K562 (cell line): Measurements from ENCODE around the gene GINS1. TPM values are rescaled to one million over a fixed set of nuclear protein-coding genes. Genes with fewer than 3 reads are reported as not detected.

Source experiments
- BRCA1 ChIP-seq, 2 experiments: fragments of 450-650 bp in 1 of 2; sonication (generic) in 1 of 2; formaldehyde crosslinking in 1 of 2; IDR thresholded peaks; 2 replicates each; pipeline versions ENCODE4 v1.5.0 to v1.6.1; 2017 to 2020; ENCODE audit warnings: mild to moderate bottlenecking in 1 of 2, missing genetic modification reagents in 1 of 2
- CGGBP1 ChIP-seq: fragments of 250-450 bp; sonication (Bioruptor Pico); IDR thresholded peaks from 2 replicates; pipeline ENCODE4 v1.9.0; 2021; ENCODE audit warnings: mild to moderate bottlenecking
- ELF2 ChIP-seq: fragments of 250-450 bp; sonication (Bioruptor Pico); IDR thresholded peaks from 2 replicates; pipeline ENCODE4 v1.5.0; 2021; ENCODE audit warnings: mild to moderate bottlenecking
- EP400 ChIP-seq: fragments of 450-650 bp; IDR thresholded peaks from 2 replicates; pipeline ENCODE4 v1.6.1; 2017; ENCODE audit warnings: antibody characterized with exemption, mild to moderate bottlenecking, moderate library complexity
- ESRRB ChIP-seq: fragments of 250-450 bp; sonication (Bioruptor Pico); IDR thresholded peaks from 2 replicates; pipeline ENCODE4 v1.5.0; 2020; ENCODE audit warnings: mild to moderate bottlenecking, moderate library complexity, borderline replicate concordance
- GATA2 ChIP-seq: sonication (generic); formaldehyde crosslinking; IDR thresholded peaks from 2 replicates; pipeline ENCODE4 v1.4.0; 2020; ENCODE audit warnings: mild to moderate bottlenecking, missing genetic modification reagents
- HDAC3 ChIP-seq: fragments of 450-650 bp; IDR thresholded peaks from 2 replicates; pipeline ENCODE4 v1.6.1; 2018; ENCODE audit warnings: borderline replicate concordance, mild to moderate bottlenecking, moderate library complexity; ENCODE audit not compliant: partially characterized antibody
- MCM3 ChIP-seq: fragments of 450-650 bp; IDR thresholded peaks from 2 replicates; pipeline ENCODE4 v1.6.1; 2016
- PBX2 ChIP-seq, 2 experiments: IDR thresholded peaks in 1 of 2; conservative IDR thresholded peaks in 1 of 2; 2 replicates each; pipeline ENCODE4 v1.6.1; 2016; ENCODE audit warnings: low read depth in 2 of 2, mild to moderate bottlenecking in 1 of 2, missing compliant biosample characterization in 1 of 2, missing genetic modification characterization in 1 of 2, moderate library complexity in 1 of 2
- PHF20 ChIP-seq: fragments of 450-650 bp; IDR thresholded peaks from 2 replicates; pipeline ENCODE4 v1.6.1; 2018; ENCODE audit not compliant: partially characterized antibody
- PRMT5 ChIP-seq: sonication (generic); formaldehyde crosslinking; IDR thresholded peaks from 2 replicates; pipeline ENCODE4 v1.5.0; 2020; ENCODE audit warnings: missing genetic modification reagents
- RB1 ChIP-seq: fragments of 450-650 bp; IDR thresholded peaks from 2 replicates; pipeline ENCODE4 v1.6.1; 2017; ENCODE audit warnings: low read depth, mild to moderate bottlenecking
- SMARCC2 ChIP-seq: fragments of 450-650 bp; IDR thresholded peaks from 2 replicates; pipeline ENCODE4 v1.6.1; 2017; ENCODE audit warnings: antibody characterized with exemption, moderate library complexity, mild to moderate bottlenecking, low read depth
- ZBTB2 ChIP-seq: fragments of 450-650 bp; IDR thresholded peaks from 2 replicates; pipeline ENCODE4 v1.6.1; 2016; ENCODE audit warnings: antibody characterized with exemption
- ZNF232 ChIP-seq: sonication (generic); formaldehyde crosslinking; IDR thresholded peaks from 2 replicates; pipeline ENCODE4 v1.8.0; 2022; ENCODE audit warnings: mild to moderate bottlenecking, missing genetic modification reagents
- ZNF586 ChIP-seq: fragments of 450-650 bp; formaldehyde crosslinking; conservative IDR thresholded peaks from 2 replicates; pipeline ENCODE4 v1.4.0; 2020; ENCODE audit warnings: mild to moderate bottlenecking, moderate library complexity
- polyA plus RNA-seq, 8 experiments: library from polyadenylated mRNA; depleted of rRNA in 4 of 8; stranded (reverse) in 5 of 8; unstranded in 3 of 8; fragments of >200 nt; fragmentation: Nextera tagmentation in 2 of 8; fragmentation: Illumina TruSeq in 1 of 8; extraction: Ambion mirVana in 2 of 8; extraction: Trizol in 1 of 8; gene quantifications; 2 replicates each; pipeline versions ENCODE4 v1.2.1 to v1.2.3, GENCODE V29; 2011 to 2014; ENCODE audit warnings: inconsistent platforms in 1 of 8, missing spikeins in 1 of 8
- total RNA-seq, 7 experiments: library from RNA; depleted of rRNA in 6 of 7; stranded (reverse); fragments of >200 nt in 6 of 7; fragmentation: Illumina TruSeq in 2 of 7; extraction: Trizol in 2 of 7; gene quantifications; 2 replicates each; pipeline versions ENCODE4 v1.2.1 to v1.2.3, GENCODE V29; 2011 to 2021; ENCODE audit warnings: low replicate concordance in 1 of 7

GINS1 gene
- total and polyA plus RNA-seq, 9 of the 15 experiments (the other 6 are each of a cell fraction or from before 2014, with no cell fraction given), result 13.1 to 31.8 (median 24.1) TPM

- TF ChIP-seq PBX2 (CRISPR knock-in tag; IDR thresholded peaks at IDR 0.05; ENCODE audit: low read depth) (no peak), PBX2 (tag; conservative IDR thresholded peaks at IDR 0.05; ENCODE audit: low read depth) (no peak), ZNF586 (CRISPR knock-in tag) (no peak), CGGBP1 (CRISPR knock-in tag) (no peak), PHF20 (peak; percentile 50), PRMT5 (CRISPR knock-in tag) (no peak), MCM3 (no peak), RB1 (peak; percentile 72; the same call in 1 of the 2 replicates), BRCA1 (IDR thresholded peaks at IDR 0.05) (no peak), BRCA1 (CRISPR knock-in tag; IDR thresholded peaks at IDR 0.05) (no peak), HDAC3 (no peak), ZNF232 (CRISPR knock-in tag) (no peak), SMARCC2 (no peak), ESRRB (no peak), EP400 (peak; percentile 91), ELF2 (CRISPR knock-in tag) (no peak), ZBTB2 (no peak), GATA2 (CRISPR knock-in tag) (no peak)
Measured at GRCh38 chr20:25407311-25408169, at the start of gene GINS1 (continued).
